ENCODE data around the gene EHMT1.

DNA sequence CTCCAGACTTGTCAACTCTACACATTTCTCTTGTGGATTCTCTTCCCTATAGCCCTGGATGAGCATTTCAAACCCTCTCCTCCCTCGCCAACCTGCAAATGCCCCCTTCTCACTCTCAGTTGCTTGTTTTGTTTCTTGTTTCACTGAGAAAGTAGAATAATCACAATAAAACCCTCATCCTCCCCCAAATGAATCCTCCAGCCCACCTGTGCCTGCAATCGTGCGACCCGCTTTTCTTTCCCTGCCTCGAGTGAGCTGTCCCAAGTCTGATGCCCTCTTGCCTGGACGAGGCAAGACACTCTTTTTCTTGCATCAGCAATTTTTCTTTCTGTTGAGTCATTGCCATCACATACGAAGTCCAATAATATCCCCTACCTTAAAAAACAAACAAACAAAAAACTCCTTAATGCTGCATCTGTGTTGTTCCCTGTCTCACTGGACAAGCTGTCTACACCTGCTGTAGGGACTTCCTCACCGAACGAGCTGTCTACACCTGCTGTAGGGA lies 255.1 kb downstream of the EHMT1 start:
- TF ChIP-seq EZH2 (IDR thresholded peaks at IDR 0.05) = no peak
- TF ChIP-seq POLR2AphosphoS5 (IDR thresholded peaks at IDR 0.05; ENCODE audit: borderline replicate concordance, low read depth, low read length) = no peak
- no peak for TF ChIP-seq FOXP2 (optimal IDR thresholded peaks at IDR 0.05; ENCODE audit: control extremely low read depth, extremely low read length, insufficient read depth)
